IMR-90 (cell line): Measurements from ENCODE around the gene GPRC5B. TPM values are rescaled to one million over a fixed set of nuclear protein-coding genes. Genes with fewer than 3 reads are reported as not detected.

Source experiments
- ATAC-seq: fragments of 200-7000 bp; cut with Tn5 transposase; 2 replicates; pipeline ENCODE4 v1.9.1; 2020; ENCODE audit warnings: low read depth, mild to moderate bottlenecking, moderate library complexity
- BruUV-seq: library from RNA; stranded (reverse); fragments of 400-500 nt; replicated peaks from 2 replicates; lab custom pipeline; 2021; lab: Mats Ljungman, UMichigan
- CTCF ChIA-PET: fragments of 300-600 bp; formaldehyde crosslinking; extraction: SDS; loops from one replicate; lab custom pipeline; 2021; ENCODE audit warnings: antibody characterized with exemption; lab: Yijun Ruan, JAX
- POLR2A ChIA-PET: fragments of 300-600 bp; sonication (Branson Sonifier 250); formaldehyde crosslinking; loops from one replicate; lab custom pipeline; 2022; ENCODE audit warnings: antibody characterized with exemption; ENCODE audit not compliant: unreplicated experiment; lab: Charles Lee
- DNase-seq: peaks from one replicate; pipeline ENCODE4 v3.0.0; 2013
- H2AFZ ChIP-seq: replicated peaks from 2 replicates; pipeline ENCODE3; 2013; ENCODE audit warnings: low read length, mild to moderate bottlenecking; ENCODE audit not compliant: poor library complexity
- H2AK5ac ChIP-seq: 2 replicates; pipeline ENCODE4 v1.6.1; 2013; ENCODE audit warnings: low read depth, low read length, inconsistent platforms
- H2AK9ac ChIP-seq: replicated peaks from 2 replicates; pipeline ENCODE3; 2013; ENCODE audit warnings: mild to moderate bottlenecking, low read depth, low read length, moderate library complexity; ENCODE audit not compliant: poor library complexity
- H2BK120ac ChIP-seq: 2 replicates; pipeline ENCODE4 v1.6.1; 2013; ENCODE audit warnings: low read depth, low read length, inconsistent platforms
- H2BK15ac ChIP-seq: 3 replicates; pipeline ENCODE4 v1.6.1; 2013; ENCODE audit warnings: low read depth, low read length, inconsistent platforms
- H2BK20ac ChIP-seq: 2 replicates; pipeline ENCODE4 v1.6.1; 2013; ENCODE audit warnings: low read depth, mild to moderate bottlenecking, inconsistent platforms, low read length, moderate library complexity
- H2BK5ac ChIP-seq: 2 replicates; pipeline ENCODE4 v1.6.1; 2013; ENCODE audit warnings: mild to moderate bottlenecking, low read depth, low read length, inconsistent platforms; ENCODE audit not compliant: poor library complexity, severe bottlenecking
- H3K14ac ChIP-seq: replicated peaks from 2 replicates; pipeline ENCODE4 v1.6.1; 2013; ENCODE audit warnings: low read depth, low read length, inconsistent platforms
- H3K18ac ChIP-seq: 2 replicates; pipeline ENCODE4 v1.6.1; 2013; ENCODE audit warnings: low read depth, low read length, control low read depth
- H3K23ac ChIP-seq: 2 replicates; pipeline ENCODE4 v1.6.1; 2013; ENCODE audit warnings: low read depth, low read length, inconsistent platforms
- H3K27ac ChIP-seq: 2 replicates; pipeline ENCODE4 v1.5.1; 2013; ENCODE audit warnings: mild to moderate bottlenecking, control low read depth, low read length; ENCODE audit not compliant: insufficient read depth
- H3K27me3 ChIP-seq: 2 replicates; pipeline ENCODE4 v1.6.1; 2013; ENCODE audit warnings: low read length; ENCODE audit not compliant: control insufficient read depth, insufficient read depth
- H3K36me3 ChIP-seq: 2 replicates; pipeline ENCODE4 v1.6.1; 2013; ENCODE audit warnings: low read length, mixed read lengths; ENCODE audit not compliant: control insufficient read depth, insufficient read depth
- H3K4ac ChIP-seq: 2 replicates; pipeline ENCODE4 v1.6.1; 2013; ENCODE audit warnings: low read depth, low read length, inconsistent platforms
- H3K4me1 ChIP-seq: 2 replicates; pipeline ENCODE4 v1.6.1; 2013; ENCODE audit warnings: low read length, mixed read lengths; ENCODE audit not compliant: control insufficient read depth, insufficient read depth
- H3K4me2 ChIP-seq: 2 replicates; pipeline ENCODE4 v1.6.1; 2013; ENCODE audit warnings: low read depth, mild to moderate bottlenecking, control low read depth, low read length, moderate library complexity
- H3K4me3 ChIP-seq: 2 replicates; pipeline ENCODE4 v1.5.1; 2013; ENCODE audit warnings: low read depth, mild to moderate bottlenecking, control low read depth, low read length, moderate library complexity; ENCODE audit not compliant: insufficient read depth
- H3K56ac ChIP-seq: 2 replicates; pipeline ENCODE4 v1.6.1; 2013; ENCODE audit warnings: low read length, inconsistent platforms; ENCODE audit not compliant: insufficient read depth; ENCODE audit errors: extremely low read depth
- H3K79me1 ChIP-seq, 2 experiments: 2 replicates each; pipeline ENCODE4 v1.6.1; 2013; ENCODE audit warnings: low read length in 2 of 2, inconsistent platforms in 1 of 2, low read depth in 1 of 2
- H3K9ac ChIP-seq: 2 replicates; pipeline ENCODE4 v1.6.1; 2013; ENCODE audit warnings: low read depth, low read length, control low read depth
- H3K9me1 ChIP-seq: 2 replicates; pipeline ENCODE4 v1.6.1; 2013; ENCODE audit warnings: low read length, inconsistent platforms; ENCODE audit not compliant: insufficient read depth
- H3K9me3 ChIP-seq: 2 replicates; pipeline ENCODE4 v1.6.1; 2013; ENCODE audit warnings: low read length; ENCODE audit not compliant: control insufficient read depth, insufficient read depth
- H4K20me1 ChIP-seq: 2 replicates; pipeline ENCODE4 v1.6.1; 2013; ENCODE audit warnings: low read length, inconsistent platforms; ENCODE audit not compliant: insufficient read depth
- H4K5ac ChIP-seq: 2 replicates; pipeline ENCODE4 v1.6.1; 2013; ENCODE audit warnings: mild to moderate bottlenecking, low read depth, low read length, control low read depth
- H4K8ac ChIP-seq, 2 experiments: 2 replicates each; pipeline ENCODE4 v1.6.1; 2013; ENCODE audit warnings: low read depth in 2 of 2, low read length in 2 of 2, control low read depth in 1 of 2, inconsistent platforms in 1 of 2
- H4K91ac ChIP-seq: 2 replicates; pipeline ENCODE4 v1.6.1; 2013; ENCODE audit warnings: low read depth, low read length, inconsistent platforms; ENCODE audit not compliant: insufficient read depth
- BHLHE40 ChIP-seq: fragments of 150-350 bp; IDR thresholded peaks from 2 replicates; pipeline ENCODE4 v1.6.1; 2016; ENCODE audit warnings: mild to moderate bottlenecking, low read depth, low read length
- CEBPB ChIP-seq: IDR thresholded peaks from 2 replicates; pipeline ENCODE4 v1.6.1; 2012; ENCODE audit warnings: low read depth, low read length, improper control_type of control experiment
- CHD1 ChIP-seq: IDR thresholded peaks from 2 replicates; pipeline ENCODE4 v1.6.1; 2012; ENCODE audit warnings: low read depth, low read length, improper control_type of control experiment
- CTCF ChIP-seq: conservative IDR thresholded peaks from 2 replicates; pipeline ENCODE4 v1.5.1; 2012; ENCODE audit warnings: mild to moderate bottlenecking, low read depth, low read length, improper control_type of control experiment
- ELK1 ChIP-seq: fragments of 150-350 bp; IDR thresholded peaks from 2 replicates; pipeline ENCODE4 v1.6.1; 2016; ENCODE audit warnings: low read depth, mild to moderate bottlenecking, low read length, moderate library complexity, borderline replicate concordance
- MAZ ChIP-seq: IDR thresholded peaks from 2 replicates; pipeline ENCODE4 v1.6.1; 2012; ENCODE audit warnings: low read depth, mild to moderate bottlenecking, low read length, improper control_type of control experiment, moderate library complexity, borderline replicate concordance
- NFE2L2 ChIP-seq: fragments of 150-350 bp; IDR thresholded peaks from 2 replicates; pipeline ENCODE4 v1.6.1; 2016; ENCODE audit warnings: low read depth, mild to moderate bottlenecking, low read length
- POLR2A ChIP-seq: IDR thresholded peaks from 2 replicates; pipeline ENCODE4 v1.6.1; 2012; ENCODE audit warnings: mild to moderate bottlenecking, low read depth, low read length
- RCOR1 ChIP-seq: IDR thresholded peaks from 2 replicates; pipeline ENCODE4 v1.6.1; 2012; ENCODE audit warnings: mild to moderate bottlenecking, low read length, improper control_type of control experiment; ENCODE audit not compliant: insufficient replicate concordance
- SMC3 ChIP-seq: fragments of 150-350 bp; IDR thresholded peaks from 2 replicates; pipeline ENCODE4 v1.6.1; 2016; ENCODE audit warnings: low read depth, mild to moderate bottlenecking, antibody characterized with exemption, low read length, moderate library complexity
- WGBS, 2 experiments: methylation state at CpG; one replicate each; pipeline versions ENCODE4 v1.1.5 to v1.1.7; 2013; ENCODE audit warnings: missing lambda C conversion rate in 2 of 2; ENCODE audit not compliant: insufficient read length in 1 of 2; ENCODE audit errors: extremely low coverage in 2 of 2; 5-methylcytosine and 5-hydroxymethylcytosine counted together
- dilution Hi-C: fragments of 300-500 bp; cut with HindIII; formaldehyde crosslinking; loops from one replicate; pipeline ENCODE4 v1.14.3; 2018; ENCODE audit warnings: low sequenced_read_pairs; ENCODE audit not compliant: unreplicated experiment
- in situ Hi-C: fragments of 300-500 bp; cut with MboI; formaldehyde crosslinking; loops from 3 replicates; pipeline ENCODE4 v1.14.3; 2019; ENCODE audit warnings: low sequenced_read_pairs, inconsistent platforms, mixed read lengths
- intact Hi-C: fragments of 100-400 bp; cut with micrococcal nuclease; formaldehyde crosslinking; loops from 2 replicates; pipeline ENCODE4 v1.10.0; 2022
- polyA plus RNA-seq, 3 experiments: library from polyadenylated mRNA; depleted of rRNA; stranded (reverse); fragments of >200 nt; gene quantifications; 2 replicates each; pipeline ENCODE4 v1.2.3, GENCODE V29; 2012; ENCODE audit warnings: low replicate concordance in 1 of 3
- total RNA-seq: library from RNA; depleted of rRNA; stranded (reverse); fragments of >200 nt; gene quantifications from 2 replicates; pipeline ENCODE4 v1.2.3, GENCODE V29; 2012

The GPRC5B gene
- total and polyA plus RNA-seq, 2 of the 4 experiments (the other 2 are of a cell fraction): 2.5 to 8.5 TPM

GRCh38 chr16:19872935-19873334 lies 11.7 kb downstream of the GPRC5B start:
- H3K79me1 ChIP-seq: peaks cover 0 to 3% of the 10 kb centered on the region in 2 experiments; a peak in 1 of 4 replicates
- H3K4ac ChIP-seq: no peak overlapping the region
- 100% methylated on average over 1 of the region's 12 CpGs; no CpG with 5 or more reads in 1 of the 2 experiments for WGBS, 2 experiments
- no peak overlapping the region for H4K91ac ChIP-seq
- peaks cover 13% of the 10 kb centered on the region for H3K9me1 ChIP-seq
- DNase-seq (no peak), ATAC-seq (no peak)
- in situ Hi-C loops: no loop called here
- H3K14ac ChIP-seq: no peak overlapping the region
- H3K27ac ChIP-seq: no peak overlapping the region
- no peak for TF ChIP-seq RCOR1
- no peak for TF ChIP-seq CTCF
- no peak for TF ChIP-seq CEBPB
- TF ChIP-seq MAZ: no peak
- no peak for TF ChIP-seq BHLHE40
- no peak for TF ChIP-seq NFE2L2
- TF ChIP-seq ELK1: no peak
- TF ChIP-seq POLR2A: no peak
- no peak for TF ChIP-seq CHD1
- TF ChIP-seq SMC3: no peak
- no peak overlapping the region for H4K8ac ChIP-seq
- no peak overlapping the region for H2BK5ac ChIP-seq
- BruUV-seq: no TSS peak
- no peak overlapping the region for H3K4me3 ChIP-seq
- no peak overlapping the region for H4K5ac ChIP-seq
- no peak overlapping the region for H2AK9ac ChIP-seq
- no peaks in the 10 kb centered on the region for H3K4me1 ChIP-seq
- H2BK15ac ChIP-seq: no peak overlapping the region
- no peak overlapping the region for H2AK5ac ChIP-seq
- intact Hi-C loops: no loop called here
- H3K27me3 ChIP-seq: no peaks in the 10 kb centered on the region
- H3K9ac ChIP-seq: no peak overlapping the region
- no peak overlapping the region for H2AFZ ChIP-seq
- H3K9me3 ChIP-seq: no peaks in the 10 kb centered on the region
- no peak overlapping the region for H3K18ac ChIP-seq
- no peaks in the 10 kb centered on the region for H4K20me1 ChIP-seq
- dilution Hi-C loops: no loop called here
- H3K23ac ChIP-seq: no peak overlapping the region
- no peak overlapping the region for H2BK120ac ChIP-seq
- no peak overlapping the region for H3K56ac ChIP-seq
- ChIA-PET CTCF (interaction anchor here (0.7 to 1.2 kb wide), 3 partner anchors 12 to 271 kb away, joined by 3 read pairs; partner anchors contain the start of gene GPRC5B), POLR2A (no interaction called here)
- H2BK20ac ChIP-seq: no peak overlapping the region
- peaks cover 7% of the 10 kb centered on the region; the same call in 1 of the 2 replicates for H3K36me3 ChIP-seq
- no peak overlapping the region for H3K4me2 ChIP-seq
